WTC11 (cell line): Measurements from ENCODE around the gene HMX1. TPM values are rescaled to one million over a fixed set of nuclear protein-coding genes. Genes with fewer than 3 reads are reported as not detected.

ENCODE experiments used
- ATAC-seq: fragments of 200-7000 bp; cut with Tn5 transposase; 2 replicates; pipeline ENCODE4 v1.10.0; 2021; ENCODE audit warnings: mild to moderate bottlenecking, moderate library complexity
- CTCF ChIA-PET: fragments of 300-600 bp; sonication (Branson Sonifier 250); formaldehyde crosslinking; loops from one replicate; lab custom pipeline; 2021; ENCODE audit warnings: antibody characterized with exemption; lab: Charles Lee
- POLR2A ChIA-PET: fragments of 350-600 bp; sonication (Branson Sonifier 250); formaldehyde crosslinking; loops from one replicate; lab custom pipeline; 2021; ENCODE audit warnings: antibody characterized with exemption; lab: Charles Lee
- DNase-seq: peaks from one replicate; pipeline ENCODE4 v3.0.0; 2021; ENCODE audit warnings: low spot score
- H3K27ac Mint-ChIP-seq: 2 replicates; pipeline ENCODE4 v1.8.0; 2021; ENCODE audit warnings: mixed read lengths
- H3K27me3 Mint-ChIP-seq: 2 replicates; pipeline ENCODE4 v1.8.0; 2021; ENCODE audit warnings: low read depth, mild to moderate bottlenecking, moderate library complexity, mixed read lengths
- H3K36me3 Mint-ChIP-seq: 2 replicates; pipeline ENCODE4 v1.8.0; 2021; ENCODE audit warnings: mixed read lengths
- H3K4me1 Mint-ChIP-seq: 2 replicates; pipeline ENCODE4 v1.8.0; 2022; ENCODE audit warnings: mixed read lengths
- H3K4me3 Mint-ChIP-seq: 2 replicates; pipeline ENCODE4 v1.8.0; 2021; ENCODE audit warnings: mild to moderate bottlenecking, moderate library complexity, mixed read lengths
- H3K9me3 Mint-ChIP-seq: 2 replicates; pipeline ENCODE4 v1.8.0; 2021; ENCODE audit warnings: mixed read lengths
- AR ChIP-seq: fragments of 250-450 bp; sonication (Bioruptor Pico); IDR thresholded peaks from 2 replicates; pipeline ENCODE4 v1.9.0; 2021; ENCODE audit warnings: mild to moderate bottlenecking
- ATF1 ChIP-seq: sonication (generic); formaldehyde crosslinking; IDR thresholded peaks from 2 replicates; pipeline ENCODE4 v1.8.1; 2023; ENCODE audit warnings: mild to moderate bottlenecking, moderate library complexity, missing genetic modification reagents
- ESRRA ChIP-seq: sonication (generic); formaldehyde crosslinking; IDR thresholded peaks from 2 replicates; pipeline ENCODE4 v1.8.1; 2022; ENCODE audit warnings: mild to moderate bottlenecking, missing genetic modification reagents, borderline replicate concordance
- ETV6 ChIP-seq: sonication (generic); formaldehyde crosslinking; IDR thresholded peaks from 2 replicates; pipeline ENCODE4 v1.8.1; 2022; ENCODE audit warnings: mild to moderate bottlenecking, missing genetic modification reagents
- FOXK1 ChIP-seq: sonication (generic); formaldehyde crosslinking; IDR thresholded peaks from 2 replicates; pipeline ENCODE4 v1.8.0; 2022; ENCODE audit warnings: mild to moderate bottlenecking, moderate library complexity, missing genetic modification reagents
- FOXP1 ChIP-seq: sonication (generic); formaldehyde crosslinking; IDR thresholded peaks from 2 replicates; pipeline ENCODE4 v1.8.0; 2022; ENCODE audit warnings: missing genetic modification reagents, mild to moderate bottlenecking, moderate library complexity, borderline replicate concordance
- IRF2 ChIP-seq: sonication (generic); formaldehyde crosslinking; IDR thresholded peaks from 2 replicates; pipeline ENCODE4 v1.8.0; 2022; ENCODE audit warnings: low read depth, missing genetic modification reagents, borderline replicate concordance
- MYBL2 ChIP-seq: sonication (generic); formaldehyde crosslinking; IDR thresholded peaks from 2 replicates; pipeline ENCODE4 v1.8.1; 2023; ENCODE audit warnings: mild to moderate bottlenecking, moderate library complexity, missing genetic modification reagents
- SMAD3 ChIP-seq: sonication (generic); formaldehyde crosslinking; IDR thresholded peaks from 2 replicates; pipeline ENCODE4 v1.8.0; 2022; ENCODE audit warnings: missing genetic modification reagents, mild to moderate bottlenecking, borderline replicate concordance
- SMAD4 ChIP-seq: sonication (generic); formaldehyde crosslinking; IDR thresholded peaks from 2 replicates; pipeline ENCODE4 v1.8.0; 2022; ENCODE audit warnings: mild to moderate bottlenecking, missing genetic modification reagents
- SOX15 ChIP-seq: fragments of 250-450 bp; sonication (Bioruptor Pico); IDR thresholded peaks from 2 replicates; pipeline ENCODE4 v1.9.0; 2021; ENCODE audit warnings: mild to moderate bottlenecking
- TCF7 ChIP-seq: sonication (generic); formaldehyde crosslinking; IDR thresholded peaks from 2 replicates; pipeline ENCODE4 v1.8.0; 2022; ENCODE audit warnings: mild to moderate bottlenecking, low read depth, missing genetic modification reagents, moderate library complexity
- TEAD1 ChIP-seq: sonication (generic); formaldehyde crosslinking; IDR thresholded peaks from 2 replicates; pipeline ENCODE4 v1.8.0; 2022; ENCODE audit warnings: mild to moderate bottlenecking, missing genetic modification reagents
- ZNF121 ChIP-seq: sonication (generic); formaldehyde crosslinking; IDR thresholded peaks from 2 replicates; pipeline ENCODE4 v1.8.0; 2023; ENCODE audit warnings: missing genetic modification reagents
- ZNF232 ChIP-seq: sonication (generic); formaldehyde crosslinking; IDR thresholded peaks from 2 replicates; pipeline ENCODE4 v1.8.0; 2022; ENCODE audit warnings: mild to moderate bottlenecking, missing genetic modification reagents
- ZNF281 ChIP-seq: sonication (generic); formaldehyde crosslinking; IDR thresholded peaks from 2 replicates; pipeline ENCODE4 v1.8.0; 2023; ENCODE audit warnings: mild to moderate bottlenecking, missing genetic modification reagents
- ZNF396 ChIP-seq: fragments of 250-450 bp; sonication (Bioruptor Pico); IDR thresholded peaks from 2 replicates; pipeline ENCODE4 v1.8.0; 2021; ENCODE audit warnings: mild to moderate bottlenecking, moderate library complexity, borderline replicate concordance
- ZNF423 ChIP-seq: fragments of 250-450 bp; sonication (Bioruptor Pico); IDR thresholded peaks from 2 replicates; pipeline ENCODE4 v2.1.2; 2022; ENCODE audit warnings: mild to moderate bottlenecking, moderate library complexity
- total RNA-seq: library from RNA; stranded (reverse); gene quantifications from 3 replicates; pipeline ENCODE4 v1.2.3, GENCODE V29; 2021
- TF ChIP-seq, protein P1 (sequence below): fragments of 250-450 bp; sonication (Bioruptor Pico); IDR thresholded peaks from 2 replicates; pipeline ENCODE4 v1.9.0; 2021; ENCODE audit warnings: moderate library complexity, mild to moderate bottlenecking, inconsistent platforms, borderline replicate concordance
- TF ChIP-seq, protein P2 (sequence below): sonication (generic); formaldehyde crosslinking; IDR thresholded peaks from 2 replicates; pipeline ENCODE4 v1.8.0; 2022; ENCODE audit warnings: mild to moderate bottlenecking, missing genetic modification reagents

Gene HMX1
- total RNA-seq, 1 experiment from 2014 or later, result 10.0 TPM

- peaks cover 17% of the 10 kb centered on the region for H3K4me1 Mint-ChIP-seq
- TF ChIP-seq ZNF281 (CRISPR knock-in tag), result no peak
- TF ChIP-seq SMAD4 (CRISPR knock-in tag), result no peak
- TF ChIP-seq ZNF121 (CRISPR knock-in tag), result no peak
- TF ChIP-seq AR (CRISPR knock-in tag), result no peak
- TF ChIP-seq ATF1 (CRISPR knock-in tag), result no peak
- no peak for TF ChIP-seq ETV6
- TF ChIP-seq FOXP1 (CRISPR knock-in tag), result no peak
- TF ChIP-seq SOX15 (CRISPR knock-in tag), result no peak
- ChIA-PET CTCF (interaction anchor here (1.0 to 2.1 kb wide), 2 partner anchors 9 to 40 kb away, joined by 5 to 7 read pairs; no protein-coding TSS in a partner anchor), POLR2A (interaction anchor here (1.0 kb wide), 1 partner anchor 13 kb away, joined by 3 read pairs; no protein-coding TSS in a partner anchor)
- no peaks in the 10 kb centered on the region for H3K9me3 Mint-ChIP-seq
- peaks cover 97% of the 10 kb centered on the region for H3K27me3 Mint-ChIP-seq
- no peak overlapping the region for H3K4me3 Mint-ChIP-seq
- no peak overlapping the region for H3K27ac Mint-ChIP-seq
- DNase-seq, result no peak
- 0 out of 2 replicates have a peak, but pooled peaks have one; percentile 6 for ATAC-seq
- no peaks in the 10 kb centered on the region for H3K36me3 Mint-ChIP-seq
Measured at GRCh38 chr4:8877780-8878040, 6.1 kb upstream of the HMX1 start.

DNA sequence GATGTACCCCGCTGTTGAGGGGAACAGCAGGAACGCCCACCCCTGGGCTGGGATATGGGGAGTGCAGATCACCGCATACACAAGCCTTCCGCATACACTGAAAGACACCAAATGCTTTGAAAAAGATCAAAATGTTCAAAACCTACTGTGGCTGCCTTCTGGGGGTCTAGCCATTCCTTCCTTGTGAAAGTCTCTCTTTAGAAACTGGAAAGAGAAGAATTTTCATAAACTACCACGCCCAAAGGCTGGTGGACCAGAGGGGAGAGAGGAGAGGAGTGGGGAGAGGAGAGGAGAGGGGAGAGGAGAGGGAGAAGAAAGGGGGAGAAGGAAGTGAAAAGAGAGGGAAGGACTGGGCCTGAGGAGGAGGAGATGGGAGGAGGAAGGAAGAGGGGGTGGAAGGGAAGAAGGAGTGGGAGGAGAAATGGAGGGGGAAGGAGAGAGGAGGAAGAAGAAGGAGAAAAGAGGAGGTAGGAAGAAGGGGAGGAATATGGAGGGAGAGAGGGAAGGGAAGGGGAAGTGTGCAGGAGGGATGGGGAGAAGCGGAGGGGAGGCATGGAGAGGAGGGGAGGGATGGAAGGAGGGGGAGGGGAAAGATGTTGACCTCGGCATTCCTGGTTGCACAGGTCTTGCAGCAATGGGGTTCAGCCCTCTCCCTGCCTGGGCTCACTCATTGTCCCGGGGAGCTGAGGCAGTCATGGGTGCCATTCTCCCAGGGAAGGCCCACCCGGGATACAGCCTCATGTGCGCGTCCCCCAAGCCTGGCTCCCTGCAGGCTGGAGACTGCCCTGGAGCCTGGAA is 5.5 kb upstream of the HMX1 start:
- H3K27me3 Mint-ChIP-seq, result peaks cover 98% of the 10 kb centered on the region
- peak; percentile 8; the same call in 1 of the 2 replicates for ATAC-seq

DNA sequence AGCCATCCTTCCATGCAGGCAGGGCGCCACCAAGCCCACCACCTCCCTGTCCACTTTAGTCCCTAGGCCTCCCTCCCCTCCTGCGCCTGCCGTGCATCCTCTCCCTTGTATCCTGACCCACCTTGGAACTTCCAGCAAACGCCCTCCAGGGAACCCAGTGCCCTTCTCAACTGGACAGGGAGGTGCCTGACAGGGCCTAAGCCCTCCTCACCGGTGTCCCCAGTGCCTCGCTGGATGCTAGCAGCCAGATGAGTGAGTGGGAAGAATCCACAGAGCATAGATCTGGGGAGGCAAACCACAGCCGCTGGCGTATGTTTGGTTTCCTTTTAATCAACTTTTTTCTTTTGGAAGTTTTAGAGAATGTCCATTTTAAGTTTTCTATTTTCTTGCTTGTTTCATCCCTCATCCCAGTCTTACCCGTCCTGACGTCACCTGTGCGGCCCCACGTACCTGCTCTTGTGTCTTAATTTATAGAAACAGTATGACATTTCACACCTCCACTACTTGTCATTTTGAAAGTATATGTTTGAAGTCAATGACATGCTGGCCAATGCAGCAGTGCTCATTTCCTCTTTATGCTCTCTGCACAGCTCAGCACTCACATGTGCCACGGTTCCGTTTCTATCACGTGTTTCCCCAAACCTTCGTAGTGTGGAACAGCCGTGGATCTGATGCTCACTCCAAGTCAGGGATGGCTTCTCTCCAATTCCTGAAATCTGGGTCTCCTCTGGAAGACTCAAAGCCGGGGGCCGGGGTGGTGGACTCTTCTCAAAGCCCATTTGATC is 3.4 kb upstream of the HMX1 start:
- Mint-ChIP-seq H3K27ac (no peak overlapping the region), H3K9me3 (no peaks in the 10 kb centered on the region), H3K27me3 (peaks cover 92% of the 10 kb centered on the region), H3K4me1 (peaks cover 25% of the 10 kb centered on the region), H3K4me3 (no peak overlapping the region), H3K36me3 (no peaks in the 10 kb centered on the region)
- ATAC-seq (no peak), DNase-seq (no peak)
- POLR2A ChIA-PET, result interaction anchor here (1.0 kb wide), 1 partner anchor 216 kb away, joined by 3 read pairs; no protein-coding TSS in a partner anchor
- no peak for TF ChIP-seq FOXK1
- TF ChIP-seq, protein P1, sequence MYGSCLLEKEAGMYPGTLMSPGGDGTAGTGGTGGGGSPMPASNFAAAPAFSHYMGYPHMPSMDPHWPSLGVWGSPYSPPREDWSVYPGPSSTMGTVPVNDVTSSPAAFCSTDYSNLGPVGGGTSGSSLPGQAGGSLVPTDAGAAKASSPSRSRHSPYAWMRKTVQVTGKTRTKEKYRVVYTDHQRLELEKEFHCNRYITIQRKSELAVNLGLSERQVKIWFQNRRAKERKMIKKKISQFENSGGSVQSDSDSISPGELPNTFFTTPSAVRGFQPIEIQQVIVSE, result no peak
- TF ChIP-seq TCF7 (CRISPR knock-in tag), result no peak
- TF ChIP-seq IRF2 (CRISPR knock-in tag), result no peak
- no peak for TF ChIP-seq SMAD3
- TF ChIP-seq ESRRA (CRISPR knock-in tag), result no peak
- no peak for TF ChIP-seq ZNF121 (CRISPR knock-in tag)
- TF ChIP-seq TEAD1 (CRISPR knock-in tag), result no peak
- CTCF ChIA-PET, result no interaction called here

More for the DNA sequence above, 5.5 kb upstream of the HMX1 start:
- CTCF ChIA-PET, result interaction anchor here (1.0 to 2.1 kb wide), 2 partner anchors 10 to 41 kb away, joined by 5 to 7 read pairs; no protein-coding TSS in a partner anchor
- no peak overlapping the region; the same call in 1 of the 2 replicates for H3K4me3 Mint-ChIP-seq
- H3K9me3 Mint-ChIP-seq, result no peaks in the 10 kb centered on the region
- TF ChIP-seq ZNF423 (CRISPR knock-in tag) (no peak), TEAD1 (CRISPR knock-in tag) (no peak), ZNF396 (CRISPR knock-in tag) (no peak), ZNF232 (CRISPR knock-in tag) (no peak), FOXP1 (CRISPR knock-in tag) (no peak), MYBL2 (CRISPR knock-in tag) (no peak)
- TF ChIP-seq, protein P2, sequence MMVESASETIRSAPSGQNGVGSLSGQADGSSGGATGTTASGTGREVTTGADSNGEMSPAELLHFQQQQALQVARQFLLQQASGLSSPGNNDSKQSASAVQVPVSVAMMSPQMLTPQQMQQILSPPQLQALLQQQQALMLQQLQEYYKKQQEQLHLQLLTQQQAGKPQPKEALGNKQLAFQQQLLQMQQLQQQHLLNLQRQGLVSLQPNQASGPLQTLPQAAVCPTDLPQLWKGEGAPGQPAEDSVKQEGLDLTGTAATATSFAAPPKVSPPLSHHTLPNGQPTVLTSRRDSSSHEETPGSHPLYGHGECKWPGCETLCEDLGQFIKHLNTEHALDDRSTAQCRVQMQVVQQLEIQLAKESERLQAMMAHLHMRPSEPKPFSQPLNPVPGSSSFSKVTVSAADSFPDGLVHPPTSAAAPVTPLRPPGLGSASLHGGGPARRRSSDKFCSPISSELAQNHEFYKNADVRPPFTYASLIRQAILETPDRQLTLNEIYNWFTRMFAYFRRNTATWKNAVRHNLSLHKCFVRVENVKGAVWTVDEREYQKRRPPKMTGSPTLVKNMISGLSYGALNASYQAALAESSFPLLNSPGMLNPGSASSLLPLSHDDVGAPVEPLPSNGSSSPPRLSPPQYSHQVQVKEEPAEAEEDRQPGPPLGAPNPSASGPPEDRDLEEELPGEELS (CRISPR knock-in tag), result no peak
- POLR2A ChIA-PET, result interaction anchor here (1.0 kb wide), 1 partner anchor 14 kb away, joined by 3 read pairs; no protein-coding TSS in a partner anchor
- no peaks in the 10 kb centered on the region for H3K36me3 Mint-ChIP-seq
- DNase-seq, result no peak
- H3K27ac Mint-ChIP-seq, result no peak overlapping the region
- peaks cover 15% of the 10 kb centered on the region for H3K4me1 Mint-ChIP-seq
